ENCODE results near the gene TMEM123.

DNA sequence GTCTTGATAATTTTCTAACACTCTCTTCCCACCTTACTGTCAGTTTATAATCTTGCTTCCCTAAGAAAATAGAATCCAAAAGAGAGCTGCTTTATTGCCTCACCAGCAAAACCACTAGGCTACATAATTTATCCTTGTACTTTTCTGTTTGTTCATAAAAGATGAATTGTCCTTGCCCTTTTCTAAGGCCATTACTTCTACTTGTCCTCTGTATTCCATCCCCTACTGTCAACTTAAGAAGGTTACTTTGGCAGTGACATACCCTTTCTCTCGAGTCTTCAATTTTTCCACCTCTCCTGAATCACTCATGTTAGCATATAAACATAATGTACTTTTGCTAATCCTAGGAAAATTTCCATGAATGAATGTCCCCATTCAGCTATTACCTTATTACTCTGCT, 87.6 kb downstream of the TMEM123 start:
- TF ChIP-seq, protein P1, sequence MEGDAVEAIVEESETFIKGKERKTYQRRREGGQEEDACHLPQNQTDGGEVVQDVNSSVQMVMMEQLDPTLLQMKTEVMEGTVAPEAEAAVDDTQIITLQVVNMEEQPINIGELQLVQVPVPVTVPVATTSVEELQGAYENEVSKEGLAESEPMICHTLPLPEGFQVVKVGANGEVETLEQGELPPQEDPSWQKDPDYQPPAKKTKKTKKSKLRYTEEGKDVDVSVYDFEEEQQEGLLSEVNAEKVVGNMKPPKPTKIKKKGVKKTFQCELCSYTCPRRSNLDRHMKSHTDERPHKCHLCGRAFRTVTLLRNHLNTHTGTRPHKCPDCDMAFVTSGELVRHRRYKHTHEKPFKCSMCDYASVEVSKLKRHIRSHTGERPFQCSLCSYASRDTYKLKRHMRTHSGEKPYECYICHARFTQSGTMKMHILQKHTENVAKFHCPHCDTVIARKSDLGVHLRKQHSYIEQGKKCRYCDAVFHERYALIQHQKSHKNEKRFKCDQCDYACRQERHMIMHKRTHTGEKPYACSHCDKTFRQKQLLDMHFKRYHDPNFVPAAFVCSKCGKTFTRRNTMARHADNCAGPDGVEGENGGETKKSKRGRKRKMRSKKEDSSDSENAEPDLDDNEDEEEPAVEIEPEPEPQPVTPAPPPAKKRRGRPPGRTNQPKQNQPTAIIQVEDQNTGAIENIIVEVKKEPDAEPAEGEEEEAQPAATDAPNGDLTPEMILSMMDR (IDR thresholded peaks at IDR 0.05), result no peak
- no peak for TF ChIP-seq POLR2A (IDR thresholded peaks at IDR 0.05)
